GM18873 (cell line): ENCODE data around the gene TFR2.

Experiments used
- ATAC-seq: cut with Tn5 transposase; IDR thresholded peaks from one replicate; pipeline ENCODE4 v1.9.1; 2021; ENCODE audit warnings: mild to moderate bottlenecking, moderate library complexity, moderate number of reproducible peaks; ENCODE audit not compliant: unreplicated experiment, low FRiP score

TFR2 gene

GRCh38 chr7:100575746-100576383, 65.5 kb downstream of the TFR2 start:
- ATAC-seq = no peak

- ATAC-seq = no peak
Observed at GRCh38 chr7:100575206-100575631, 66.1 kb downstream of the TFR2 start.

GRCh38 chr7:100574362-100575205, 66.8 kb downstream of the TFR2 start:
- no peak for ATAC-seq

GRCh38 chr7:100573691-100574361, 67.5 kb downstream of the TFR2 start, which contains the start of gene SAP25:
Gene SAP25, minus strand, starts transcription at chr7:100573900. Its CDS starts 158 bp downstream, at chr7:100573742.
- no peak for ATAC-seq

- no peak for ATAC-seq
Observed at GRCh38 chr7:100572949-100573675, 68.2 kb downstream of the TFR2 start.

GRCh38 chr7:100572281-100572948, 68.9 kb downstream of the TFR2 start:
- no peak for ATAC-seq

- no peak for ATAC-seq
Observed at GRCh38 chr7:100571829-100572116, 69.6 kb downstream of the TFR2 start.

- ATAC-seq = no peak
Observed at GRCh38 chr7:100570954-100571828, 70.2 kb downstream of the TFR2 start.
